ENCODE measurements around the gene KRTAP16-1.

Gene KRTAP16-1

GRCh38 chr17:41301916-41302901 is 6.9 kb downstream of the KRTAP16-1 start, which contains the start of gene KRTAP29-1:
Gene KRTAP29-1 (minus strand): TSS chr17:41302851. CDS start chr17:41302851, 0 bp downstream.
- no peak for TF ChIP-seq CTCF (IDR thresholded peaks at IDR 0.05; ENCODE audit: low read depth, low read length, missing control alignments)
- no peak within 1 kb of the TSS for H3K4me3 ChIP-seq (ENCODE audit: low read depth, low read length)
- DNase-seq (ENCODE audit: low read depth), result no peak

- no peak for TF ChIP-seq CTCF (IDR thresholded peaks at IDR 0.05; ENCODE audit: low read depth, low read length, missing control alignments)
- H3K4me3 ChIP-seq (ENCODE audit: low read depth, low read length), result no peak overlapping the region
- DNase-seq (ENCODE audit: low read depth), result no peak
These were observed 7.8 kb downstream of the KRTAP16-1 start for GRCh38 chr17:41301204-41301790.

- no peak overlapping the region for H3K4me3 ChIP-seq (ENCODE audit: low read depth, low read length)
- DNase-seq (ENCODE audit: low read depth), result no peak
- TF ChIP-seq CTCF (IDR thresholded peaks at IDR 0.05; ENCODE audit: low read depth, low read length, missing control alignments), result no peak
These were observed 10.5 kb downstream of the KRTAP16-1 start for GRCh38 chr17:41298458-41299135.

GRCh38 chr17:41296846-41297245 is 12.3 kb downstream of the KRTAP16-1 start:
- TF ChIP-seq CTCF (IDR thresholded peaks at IDR 0.05; ENCODE audit: low read depth, low read length, missing control alignments), result no peak
- H3K4me3 ChIP-seq (ENCODE audit: low read depth, low read length), result no peak overlapping the region
- DNase-seq (ENCODE audit: low read depth), result no peak

- H3K4me3 ChIP-seq (ENCODE audit: low read depth, low read length), result no peak overlapping the region
- no peak for DNase-seq (ENCODE audit: low read depth)
- TF ChIP-seq CTCF (IDR thresholded peaks at IDR 0.05; ENCODE audit: low read depth, low read length, missing control alignments), result no peak
These were observed 15.1 kb downstream of the KRTAP16-1 start for GRCh38 chr17:41294016-41294415.

GRCh38 chr17:41287050-41287449 is 22.1 kb downstream of the KRTAP16-1 start:
- H3K4me3 ChIP-seq (ENCODE audit: low read depth, low read length), result no peak overlapping the region
- no peak for TF ChIP-seq CTCF (IDR thresholded peaks at IDR 0.05; ENCODE audit: low read depth, low read length, missing control alignments)
- no peak for DNase-seq (ENCODE audit: low read depth)
